RKO (cell line): ENCODE measurements around the gene OLFML2A.

ENCODE experiments used
- DNase-seq: peaks from one replicate; pipeline ENCODE4 v3.0.0-alpha.2; 2016; ENCODE audit warnings: low spot score

Gene OLFML2A

GRCh38 chr9:124854161-124854560, 77.2 kb downstream of the OLFML2A start:
- DNase-seq, result no peak

- no peak for DNase-seq
Measured at GRCh38 chr9:124854822-124855221, 77.9 kb downstream of the OLFML2A start.

DNA sequence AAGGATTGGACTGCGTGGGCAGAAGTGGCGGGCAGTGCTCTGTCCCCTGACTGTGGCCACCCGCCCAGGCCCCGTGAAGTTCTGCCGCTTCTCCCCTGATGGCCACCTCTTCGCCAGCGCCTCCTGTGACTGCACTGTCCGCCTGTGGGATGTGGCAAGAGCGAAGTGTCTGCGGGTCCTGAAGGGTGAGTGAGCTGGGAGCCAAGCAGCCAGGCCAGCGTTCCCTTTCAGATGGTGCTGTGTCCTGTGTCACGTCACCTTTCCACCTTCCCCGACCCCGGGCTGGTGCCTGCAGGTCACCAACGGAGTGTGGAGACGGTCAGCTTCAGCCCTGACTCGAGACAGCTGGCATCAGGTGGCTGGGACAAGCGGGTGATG, 78.6 kb downstream of the OLFML2A start:
- DNase-seq, result no peak

DNA sequence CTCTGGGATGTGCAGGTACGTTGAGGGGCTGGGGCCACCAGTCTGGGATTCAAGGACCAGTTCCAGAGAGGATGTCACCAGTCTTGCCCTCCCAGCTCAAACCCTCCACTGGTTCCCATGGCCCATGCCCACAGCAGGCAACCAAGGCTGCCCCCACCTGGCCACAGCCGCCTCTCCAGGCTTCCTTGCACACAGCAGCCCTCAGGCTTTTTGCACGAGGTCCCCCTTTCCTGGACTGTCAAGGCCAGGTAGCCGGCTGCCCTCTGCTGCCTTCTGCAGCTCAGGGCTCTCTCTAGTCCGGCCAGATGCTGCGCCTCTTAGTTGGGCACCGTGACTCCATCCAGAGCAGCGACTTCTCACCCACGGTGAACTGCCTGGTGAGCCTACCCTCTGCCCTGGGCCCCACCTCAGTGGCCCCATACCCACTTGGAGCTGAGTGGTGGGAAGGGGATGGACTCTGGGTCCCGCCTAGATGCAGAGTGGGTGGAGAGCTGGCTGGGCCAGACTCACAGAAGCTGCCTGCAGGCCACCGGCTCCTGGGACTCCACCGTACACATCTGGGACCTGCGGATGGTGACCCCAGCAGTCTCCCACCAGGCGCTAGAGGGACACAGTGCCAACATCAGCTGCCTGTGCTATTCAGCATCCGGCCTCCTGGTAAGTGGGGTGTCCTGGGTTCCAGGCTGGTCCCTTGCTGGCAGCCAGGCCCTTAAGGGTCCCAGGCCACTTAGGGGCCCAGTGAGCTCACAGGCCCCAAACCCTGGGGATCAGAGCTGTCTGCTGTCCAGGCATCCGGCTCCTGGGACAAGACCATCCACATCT, 79.2 kb downstream of the OLFML2A start:
- DNase-seq, result peak; percentile 73

DNA sequence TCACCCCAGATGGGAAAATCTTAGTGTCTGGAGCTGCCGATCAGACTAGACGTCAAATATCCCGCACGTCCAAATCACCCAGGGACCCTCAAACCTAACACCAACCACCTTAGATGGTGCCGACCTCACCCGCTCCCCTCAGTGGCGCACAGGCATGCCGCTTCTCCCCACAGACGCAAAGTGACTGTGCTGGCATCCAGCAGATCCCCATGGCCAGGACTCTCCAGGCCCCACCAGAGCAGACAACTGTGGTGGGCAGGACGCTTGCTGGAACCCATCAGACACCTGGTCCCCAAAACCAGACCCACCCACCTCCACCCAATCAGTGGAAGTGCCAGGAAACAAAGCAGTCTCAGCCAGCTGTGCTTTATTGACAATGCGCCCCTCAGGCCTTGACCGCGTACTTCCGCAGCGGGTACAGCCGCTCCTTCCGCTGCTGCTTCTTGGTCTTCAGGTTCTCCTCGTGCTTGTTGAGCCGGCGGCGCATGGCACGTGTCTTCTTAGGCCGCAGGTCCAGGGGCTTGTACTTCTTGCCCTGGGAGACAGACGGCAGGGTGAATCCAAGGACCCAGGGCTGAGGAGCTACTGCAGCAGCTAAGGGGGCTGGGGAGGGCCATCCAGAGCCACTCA, 80.7 kb downstream of the OLFML2A start:
- no peak for DNase-seq

- DNase-seq, result no peak
Measured at GRCh38 chr9:124858330-124859046, 81.6 kb downstream of the OLFML2A start.

DNA sequence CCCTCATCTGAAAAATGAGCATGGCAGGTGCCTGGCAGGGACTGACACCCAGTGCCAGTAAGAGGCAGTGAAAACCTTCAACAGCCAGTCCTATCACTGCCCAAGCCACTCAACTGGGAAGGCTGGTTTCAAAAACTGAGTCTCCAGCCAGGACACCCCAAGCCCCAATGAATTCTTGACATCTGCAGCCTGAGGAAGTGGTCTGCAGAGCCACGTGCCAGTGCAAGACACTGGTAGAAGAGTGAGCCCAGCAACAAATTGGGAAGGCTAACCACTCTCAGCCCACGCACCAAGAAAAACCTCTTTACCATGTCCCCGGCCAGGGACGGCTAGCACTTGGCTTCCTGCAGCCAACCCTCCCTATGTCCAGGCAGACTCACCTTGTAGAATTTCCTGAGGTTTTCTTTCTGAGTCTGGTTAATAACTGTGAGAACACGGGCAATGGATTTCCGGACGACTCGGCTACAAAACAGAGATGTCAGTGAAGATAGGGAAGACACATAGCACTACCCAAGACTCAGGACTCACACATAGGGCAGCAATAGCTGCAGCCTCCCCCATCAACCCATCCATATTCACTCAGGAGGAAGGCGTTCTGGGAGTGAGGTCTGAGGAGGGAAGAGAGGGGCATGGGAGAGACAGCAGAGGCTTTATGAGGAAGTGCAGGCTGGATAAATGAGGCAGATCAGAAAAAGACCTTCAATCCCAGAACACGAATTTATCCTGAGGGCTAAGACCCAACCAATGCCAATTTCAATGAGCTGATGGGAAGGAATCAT, 83.1 kb downstream of the OLFML2A start:
- DNase-seq, result peak; percentile 46

GRCh38 chr9:124860582-124861341, 83.8 kb downstream of the OLFML2A start:
- DNase-seq, result peak; percentile 66

DNA sequence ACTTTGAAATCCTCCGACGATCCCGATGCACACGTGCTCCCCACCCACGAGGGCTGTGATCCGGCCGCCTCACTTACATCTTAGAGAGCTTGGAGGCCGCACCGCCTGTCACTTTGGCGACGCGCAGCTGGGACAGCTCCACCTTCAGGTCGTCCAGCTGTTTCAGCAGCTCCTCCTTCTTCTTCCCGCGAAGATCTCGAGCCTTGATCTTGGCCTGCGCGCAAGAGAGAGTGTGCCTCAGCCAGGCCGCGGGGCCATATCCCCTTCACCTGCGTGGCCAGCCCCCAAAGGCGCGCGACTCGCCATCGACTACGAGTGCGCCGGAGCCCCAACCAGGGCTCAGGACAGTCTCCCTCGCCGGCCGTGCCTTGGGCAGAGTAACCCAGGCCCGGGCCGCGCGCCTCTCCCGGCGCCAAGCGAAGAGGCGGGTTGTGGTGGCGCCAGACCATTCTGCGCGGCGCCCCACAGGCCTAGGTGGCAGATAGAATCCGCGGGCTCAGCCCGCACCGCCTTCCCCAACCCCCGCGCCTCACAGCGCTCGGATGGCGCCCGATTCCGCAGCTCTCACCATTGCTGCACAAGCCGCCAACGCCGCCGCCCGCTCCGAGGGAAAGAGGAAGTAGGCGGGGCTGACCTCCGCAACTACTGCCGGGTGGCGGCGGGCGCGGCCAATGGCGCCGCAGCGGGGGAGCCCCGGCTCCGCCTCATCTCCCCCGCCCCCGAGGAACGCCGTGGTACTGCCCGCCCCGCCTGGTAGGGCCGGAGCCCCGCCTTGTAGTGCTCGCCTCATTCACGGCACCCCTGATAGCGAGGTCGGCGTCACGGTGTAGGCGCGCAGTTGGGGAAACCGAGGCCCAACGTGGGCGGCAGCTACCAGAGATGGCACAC, 84.7 kb downstream of the OLFML2A start, which contains the start of the genes ARPC5L and RPL35:
Gene ARPC5L (plus strand): TSS at position 789 of the 888 bp plus-strand sequence. CDS start 7,161 bp downstream, outside the sequence.
Gene RPL35 (minus strand): TSS at position 616 of the 888 bp plus-strand sequence. CDS start 45 bp downstream, at position 571.
- peak; percentile 97 for DNase-seq

DNA sequence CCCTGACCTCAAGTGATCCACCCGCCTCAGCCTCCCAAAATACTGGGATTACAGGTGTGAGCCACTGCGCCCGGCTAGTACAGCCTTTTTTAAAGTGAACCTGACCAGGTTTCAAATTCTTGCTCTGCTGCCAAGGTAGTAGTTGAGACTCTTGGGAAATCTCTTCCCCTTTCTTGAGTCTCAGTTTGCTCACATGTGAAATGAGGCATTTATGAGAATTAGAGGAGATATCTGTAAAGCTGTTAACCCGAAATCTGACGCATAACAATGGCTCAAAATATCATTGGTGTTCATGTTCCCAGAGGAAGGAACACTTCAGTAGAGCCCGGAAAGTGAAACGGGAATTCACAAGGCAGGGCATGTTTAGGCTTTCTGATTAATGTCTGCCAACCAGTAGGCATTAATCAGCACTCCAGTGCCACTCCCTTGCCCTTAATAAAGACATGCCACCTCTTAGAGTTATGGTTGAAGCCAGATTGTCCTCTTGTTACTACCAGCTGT, 86.5 kb downstream of the OLFML2A start:
- no peak for DNase-seq
